ENCODE results near the gene DNAH11.

GRCh38 chr7:21640105-21640504, 97.3 kb downstream of the DNAH11 start:
- TF ChIP-seq POLR2AphosphoS5 (IDR thresholded peaks at IDR 0.05) (no peak), CTCF (IDR thresholded peaks at IDR 0.05) (no peak)

Data from prostate gland (tissue), 2 donors.